T-helper 2 cell treated with Interferon-gamma antibody and Interleukin-4, amounts not matched to agents 100 ng/mL and 5 ng/mL, for 36 hours (primary cell): ENCODE measurements around the gene CLCN1. TPM values are rescaled to one million over a fixed set of nuclear protein-coding genes. Genes with fewer than 3 reads are reported as not detected.

Experiments used
- intact Hi-C: fragments of 100-400 bp; cut with micrococcal nuclease; formaldehyde crosslinking; loops from one replicate; pipeline ENCODE4 v1.15.1; 2023
- total RNA-seq: library from RNA; stranded (reverse); gene quantifications from 2 replicates; pipeline ENCODE4 v1.2.3, GENCODE V29; 2022

CLCN1 gene
- total RNA-seq, 1 donor from 2014 or later = not detected

DNA sequence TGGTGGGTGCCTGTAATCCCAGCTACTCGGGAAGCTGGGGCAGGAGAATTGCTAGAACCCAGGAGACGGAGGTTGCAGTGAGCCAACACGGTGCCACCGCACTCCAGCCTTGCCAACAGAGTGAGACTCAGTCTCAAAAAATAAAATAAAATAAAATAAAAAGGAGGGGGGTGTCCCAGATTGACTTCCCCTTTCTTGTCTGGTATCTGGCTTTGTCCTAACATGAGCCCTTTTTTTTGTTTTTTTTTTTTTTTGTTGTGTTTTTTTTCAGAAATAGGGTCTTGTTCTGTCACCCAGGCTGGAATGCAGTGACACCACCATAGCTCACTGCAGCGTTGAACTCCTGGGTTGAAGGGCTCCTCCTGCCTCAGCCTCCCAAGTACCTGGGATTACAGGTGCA is 23.0 kb upstream of the CLCN1 start:
- intact Hi-C loops = no loop called here

DNA sequence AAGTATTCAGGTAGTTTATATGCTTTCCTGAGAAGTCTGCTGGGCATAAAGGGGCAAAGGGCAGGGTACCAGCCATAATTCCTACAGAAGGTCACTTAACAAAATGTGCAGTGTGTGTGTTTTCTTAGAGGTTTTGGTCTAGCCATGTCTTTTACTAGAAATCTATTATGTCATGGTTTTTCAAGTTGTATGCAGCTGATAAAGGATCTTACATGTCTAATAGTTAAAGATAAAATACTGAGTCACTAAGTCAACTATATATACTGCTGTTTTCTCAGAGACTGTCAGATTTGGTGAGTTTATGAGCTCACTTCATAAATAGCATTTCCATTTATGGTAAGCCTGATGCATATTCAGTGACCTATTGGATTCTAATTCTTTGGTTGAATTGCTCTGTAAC is 20.0 kb upstream of the CLCN1 start:
- intact Hi-C loops = no loop called here

DNA sequence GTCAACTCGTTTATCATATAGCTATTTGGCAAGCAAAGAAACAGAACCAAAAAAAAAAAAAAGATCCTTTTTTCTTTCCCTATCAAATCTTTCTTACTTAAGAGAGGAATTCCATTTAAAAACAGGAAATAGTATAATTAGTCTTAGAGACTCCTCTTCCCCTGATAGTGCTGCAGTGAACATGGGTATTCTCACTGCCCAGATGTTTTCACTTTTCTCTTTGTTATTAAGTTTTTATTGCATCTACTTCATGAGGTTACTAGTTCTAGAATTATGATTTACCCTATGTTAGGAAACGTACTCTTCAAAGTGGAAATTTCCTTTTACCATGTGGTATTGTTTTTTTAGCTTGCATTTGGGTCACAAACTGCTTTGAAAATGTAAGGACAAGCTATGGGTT is 19.2 kb upstream of the CLCN1 start:
- intact Hi-C loops = no loop called here

DNA sequence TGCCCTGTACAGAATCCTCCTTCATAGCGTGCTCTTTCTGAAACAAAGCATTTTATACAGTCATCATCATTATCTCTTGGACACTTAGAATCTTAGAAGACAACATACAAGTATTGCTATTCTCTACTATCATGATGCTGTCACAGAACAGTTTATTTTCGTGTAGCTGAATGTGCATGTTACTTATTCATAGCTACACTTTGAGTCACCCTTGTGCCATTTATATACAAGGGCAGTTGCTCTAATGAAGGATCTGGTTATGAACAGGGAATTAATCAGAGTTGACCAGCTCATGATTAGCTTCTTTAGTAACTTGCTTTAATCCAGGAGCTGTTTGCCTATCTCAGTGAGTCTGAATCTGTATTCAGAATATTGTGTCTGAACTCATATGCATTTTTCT is 16.6 kb upstream of the CLCN1 start:
- intact Hi-C loops = no loop called here

DNA sequence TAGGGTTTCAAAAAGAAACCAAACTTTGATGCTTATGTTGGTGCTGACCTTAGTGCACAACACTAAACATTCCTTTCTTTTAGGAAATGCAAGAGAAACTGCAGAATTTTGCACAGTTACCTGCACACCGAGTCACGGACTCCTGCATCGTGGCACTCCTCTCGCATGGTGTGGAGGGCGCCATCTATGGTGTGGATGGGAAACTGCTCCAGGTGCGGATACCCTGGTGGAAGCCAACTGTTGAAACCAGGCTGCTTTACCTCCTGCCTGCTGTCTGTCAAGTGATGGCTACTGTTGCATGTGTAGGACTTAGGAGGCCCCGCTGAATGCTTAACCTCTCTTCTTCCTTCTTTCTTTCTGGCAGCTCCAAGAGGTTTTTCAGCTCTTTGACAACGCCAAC is 16.1 kb upstream of the CLCN1 start:
- intact Hi-C loops = loop anchor here (1.0 to 10.0 kb wide), 4 partner anchors 10 to 295 kb away; no protein-coding TSS in a partner anchor

DNA sequence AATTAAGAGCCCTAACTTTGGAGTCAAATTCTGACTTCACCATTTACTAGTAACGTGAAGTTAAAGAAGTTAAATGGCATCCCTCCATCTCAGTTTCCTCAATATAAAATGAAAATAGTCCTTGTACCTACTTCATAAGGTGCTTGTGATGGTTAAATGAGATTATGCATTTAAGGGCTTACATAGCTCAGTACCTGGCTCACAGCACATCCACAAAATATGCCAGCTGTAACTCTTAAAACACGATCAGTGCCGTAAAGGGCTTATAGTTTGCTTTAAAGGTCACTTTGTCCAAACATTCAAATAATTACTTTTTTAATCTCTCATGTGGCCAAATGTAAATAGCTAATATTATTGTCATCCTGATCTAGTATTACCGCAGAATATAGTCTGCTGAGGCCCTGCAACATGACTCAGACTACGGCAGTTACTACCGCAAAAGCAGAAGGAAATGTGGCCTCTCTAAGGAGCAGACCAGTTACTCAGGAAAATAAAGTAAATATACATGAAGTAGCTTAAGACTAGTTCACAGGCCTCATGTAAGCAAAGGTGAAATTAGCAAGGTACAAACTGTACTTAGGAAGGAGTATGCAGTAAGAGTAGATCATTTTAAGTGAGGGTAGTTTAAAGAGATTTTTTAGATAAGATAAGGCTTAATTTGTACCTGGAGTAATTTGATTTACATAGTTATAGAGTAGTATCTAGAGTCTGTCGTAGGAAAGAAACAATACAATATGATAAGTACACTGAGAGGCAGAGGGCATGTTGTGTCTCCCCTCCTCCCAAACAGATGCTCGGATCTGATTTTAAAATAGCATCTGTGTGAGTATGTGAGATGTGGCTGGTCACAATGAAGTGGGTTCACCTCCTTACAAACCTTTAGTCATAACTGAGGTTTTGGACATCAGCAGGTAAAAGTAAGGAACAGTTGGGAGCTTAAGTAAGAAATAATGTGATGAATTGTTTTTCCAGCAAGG is 14.7 kb upstream of the CLCN1 start:
- intact Hi-C loops = loop anchor here (1.0 to 10.0 kb wide), 4 partner anchors 11 to 296 kb away; no protein-coding TSS in a partner anchor

DNA sequence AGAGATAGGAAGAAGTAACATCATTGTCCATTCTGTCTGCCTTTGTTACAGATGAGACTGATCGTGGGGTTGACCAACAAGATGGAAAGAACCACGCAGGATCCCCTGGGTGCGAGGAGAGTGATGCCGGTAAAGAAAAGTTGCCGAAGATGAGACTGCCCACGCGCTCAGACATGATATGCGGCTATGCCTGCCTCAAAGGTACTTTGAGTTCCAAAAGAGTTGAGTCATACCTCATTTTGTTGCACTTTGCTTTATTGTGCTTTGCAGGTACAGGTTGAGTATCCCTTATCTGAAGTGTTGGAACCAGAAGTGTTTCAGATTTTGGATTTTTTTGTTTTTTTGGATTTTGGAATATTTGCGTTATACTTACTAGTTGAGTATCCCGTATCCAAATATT is 12.2 kb upstream of the CLCN1 start:
- intact Hi-C loops = loop anchor here (5.0 to 10.0 kb wide), 2 partner anchors 114 to 299 kb away; no protein-coding TSS in a partner anchor

DNA sequence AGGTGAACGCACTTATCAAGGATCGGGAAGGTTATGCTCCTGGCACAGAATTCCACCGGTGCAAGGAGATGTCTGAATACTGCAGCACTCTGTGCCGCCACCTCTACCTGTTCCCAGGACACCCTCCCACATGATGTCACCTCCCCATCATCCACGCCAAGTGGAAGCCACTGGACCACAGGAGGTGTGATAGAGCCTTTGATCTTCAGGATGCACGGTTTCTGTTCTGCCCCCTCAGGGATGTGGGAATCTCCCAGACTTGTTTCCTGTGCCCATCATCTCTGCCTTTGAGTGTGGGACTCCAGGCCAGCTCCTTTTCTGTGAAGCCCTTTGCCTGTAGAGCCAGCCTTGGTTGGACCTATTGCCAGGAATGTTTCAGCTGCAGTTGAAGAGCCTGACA is 11.0 kb upstream of the CLCN1 start:
- intact Hi-C loops = loop anchor here (1.0 to 10.0 kb wide), 4 partner anchors 42 to 300 kb away; no protein-coding TSS in a partner anchor

DNA sequence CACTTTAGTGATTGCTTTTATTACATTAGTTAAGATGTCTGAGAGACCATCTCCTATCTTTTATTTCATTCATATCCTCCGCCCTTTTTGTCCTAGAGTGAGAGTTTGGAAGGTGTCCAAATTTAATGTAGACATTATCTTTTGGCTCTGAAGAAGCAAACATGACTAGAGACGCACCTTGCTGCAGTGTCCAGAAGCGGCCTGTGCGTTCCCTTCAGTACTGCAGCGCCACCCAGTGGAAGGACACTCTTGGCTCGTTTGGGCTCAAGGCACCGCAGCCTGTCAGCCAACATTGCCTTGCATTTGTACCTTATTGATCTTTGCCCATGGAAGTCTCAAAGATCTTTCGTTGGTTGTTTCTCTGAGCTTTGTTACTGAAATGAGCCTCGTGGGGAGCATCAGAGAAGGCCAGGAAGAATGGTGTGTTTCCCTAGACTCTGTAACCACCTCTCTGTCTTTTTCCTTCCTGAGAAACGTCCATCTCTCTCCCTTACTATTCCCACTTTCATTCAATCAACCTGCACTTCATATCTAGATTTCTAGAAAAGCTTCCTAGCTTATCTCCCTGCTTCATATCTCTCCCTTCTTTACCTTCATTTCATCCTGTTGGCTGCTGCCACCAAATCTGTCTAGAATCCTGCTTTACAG is 10.4 kb upstream of the CLCN1 start:
- intact Hi-C loops = loop anchor here (1.0 to 10.0 kb wide), 3 partner anchors 42 to 301 kb away; no protein-coding TSS in a partner anchor

DNA sequence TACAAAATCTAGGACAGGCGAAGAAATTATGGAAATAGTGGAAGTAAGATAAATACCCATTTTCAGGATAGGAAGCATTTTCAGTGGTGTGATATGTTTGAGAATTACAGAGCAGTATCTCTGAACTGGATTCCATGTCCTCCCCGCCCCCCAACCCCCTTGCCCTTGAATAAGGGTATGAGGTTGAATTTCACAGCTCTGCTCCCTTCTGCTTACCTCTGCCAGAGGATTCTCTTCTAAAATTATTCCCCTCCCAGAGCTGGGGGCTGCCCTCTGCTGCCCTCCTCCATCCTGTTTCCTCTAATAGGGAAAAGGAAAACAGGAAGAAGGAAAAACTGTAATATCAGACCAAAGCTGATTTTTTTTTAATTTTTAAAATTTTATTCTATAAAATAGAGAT is 7.3 kb upstream of the CLCN1 start:
- intact Hi-C loops = loop anchor here (5.0 to 10.0 kb wide), 2 partner anchors 39 to 304 kb away; no protein-coding TSS in a partner anchor

DNA sequence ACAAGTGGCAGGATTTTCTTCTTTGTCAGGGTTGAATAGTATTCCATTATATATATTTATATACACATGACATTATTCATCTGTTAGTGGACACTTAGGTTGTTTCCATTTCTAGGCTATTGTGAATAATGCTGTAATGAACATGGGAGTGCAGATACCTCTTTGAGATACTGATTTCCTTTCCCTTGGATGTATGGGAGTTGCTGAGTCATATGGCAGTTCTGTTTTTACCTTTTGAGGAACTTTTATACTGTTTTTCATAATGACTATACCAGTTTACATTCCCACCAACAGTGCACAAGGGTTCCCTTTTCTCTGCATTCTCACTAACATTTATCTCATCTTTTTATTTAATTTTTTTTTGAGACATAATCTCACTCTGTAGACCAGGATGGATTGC is 1.8 kb upstream of the CLCN1 start:
- intact Hi-C loops = no loop called here

DNA sequence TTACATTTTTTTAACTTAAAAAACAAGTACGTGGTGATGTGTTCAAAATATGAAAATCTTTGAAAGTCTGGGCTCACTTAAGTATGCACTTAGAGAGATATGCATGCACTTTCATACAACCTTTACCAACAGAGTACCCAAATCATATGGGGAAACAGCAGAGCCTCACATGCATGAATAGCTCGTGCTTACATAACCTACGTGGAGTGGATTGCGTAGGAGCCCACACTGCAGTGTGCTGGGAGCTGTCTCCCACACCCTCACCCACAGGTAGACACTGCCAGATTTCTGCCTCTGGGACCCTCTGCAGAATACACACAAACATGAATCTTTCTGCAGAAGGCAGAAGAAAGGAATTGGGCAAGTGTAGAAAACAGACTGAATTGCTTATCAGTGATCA is 581 bp downstream of the CLCN1 start:
- intact Hi-C loops = no loop called here

DNA sequence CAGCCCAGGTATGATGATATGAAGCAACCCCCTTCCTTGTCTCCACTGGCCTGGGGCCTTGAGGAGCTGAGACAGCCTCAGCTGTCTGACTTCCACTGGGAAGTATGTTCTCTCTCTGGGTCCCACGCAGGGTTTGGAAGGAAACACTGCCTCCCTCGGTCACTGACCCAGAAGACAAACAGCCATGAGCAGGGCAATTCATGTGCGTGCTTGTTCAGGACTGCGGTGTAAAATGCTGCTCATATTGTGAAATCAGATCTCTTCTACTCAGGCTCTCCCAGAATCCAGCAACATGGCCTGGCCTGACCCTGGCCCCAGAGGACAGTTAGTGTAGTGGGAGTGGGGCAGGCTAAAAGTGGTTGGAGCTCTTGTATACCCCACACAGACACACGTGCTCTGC is 2.8 kb downstream of the CLCN1 start:
- intact Hi-C loops = no loop called here

DNA sequence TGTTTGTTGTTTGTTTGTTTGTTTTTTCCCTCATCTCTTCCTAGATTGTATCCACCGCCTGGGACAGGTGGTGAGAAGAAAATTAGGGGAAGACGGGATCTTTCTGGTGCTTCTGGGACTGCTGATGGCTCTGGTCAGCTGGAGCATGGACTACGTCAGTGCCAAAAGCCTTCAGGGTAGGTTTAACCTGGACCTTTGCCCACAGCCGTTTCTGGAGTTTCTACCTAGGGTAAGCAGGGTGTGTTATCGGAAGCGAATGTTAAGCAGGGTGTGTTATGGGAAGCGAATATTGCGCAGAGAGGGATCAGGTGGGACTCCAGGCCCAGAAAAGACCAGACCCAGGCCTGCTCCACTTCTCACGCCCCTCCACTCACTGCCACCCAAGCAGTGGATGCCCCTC is 4.7 kb downstream of the CLCN1 start:
- intact Hi-C loops = no loop called here

DNA sequence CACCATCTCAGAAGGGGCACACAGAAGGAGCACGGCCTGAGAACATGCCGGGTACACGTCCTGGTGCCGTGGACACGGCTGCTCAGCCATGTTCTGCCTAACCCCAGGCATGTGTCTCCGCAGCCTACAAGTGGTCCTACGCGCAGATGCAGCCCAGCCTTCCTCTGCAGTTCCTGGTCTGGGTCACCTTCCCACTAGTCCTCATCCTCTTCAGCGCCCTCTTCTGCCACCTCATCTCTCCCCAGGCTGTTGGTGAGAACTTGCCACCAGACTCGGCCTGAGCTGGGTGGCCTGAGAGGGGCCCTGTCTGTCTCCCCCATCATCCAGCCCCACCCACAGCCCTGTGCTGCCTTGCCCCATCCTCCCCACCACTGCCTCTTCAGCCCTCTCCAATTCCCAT is 5.3 kb downstream of the CLCN1 start:
- intact Hi-C loops = no loop called here

DNA sequence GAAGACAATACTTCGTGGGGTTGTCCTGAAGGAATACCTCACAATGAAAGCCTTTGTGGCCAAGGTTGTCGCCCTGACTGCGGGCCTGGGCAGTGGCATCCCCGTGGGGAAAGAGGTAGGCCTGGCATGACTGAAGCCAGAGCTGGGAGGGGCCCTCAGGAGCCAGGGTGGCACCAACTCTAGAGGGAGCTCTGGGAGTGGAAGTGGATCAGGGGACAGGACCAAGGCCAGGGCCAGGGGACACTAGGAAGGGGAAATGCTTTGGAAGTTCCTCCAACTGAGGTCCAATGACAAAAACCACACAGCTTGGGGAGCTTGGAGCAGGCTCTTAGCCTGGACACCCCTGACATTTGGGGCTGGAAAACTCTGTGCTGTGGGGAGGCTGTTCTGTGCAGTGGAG is 5.8 kb downstream of the CLCN1 start:
- intact Hi-C loops = no loop called here

DNA sequence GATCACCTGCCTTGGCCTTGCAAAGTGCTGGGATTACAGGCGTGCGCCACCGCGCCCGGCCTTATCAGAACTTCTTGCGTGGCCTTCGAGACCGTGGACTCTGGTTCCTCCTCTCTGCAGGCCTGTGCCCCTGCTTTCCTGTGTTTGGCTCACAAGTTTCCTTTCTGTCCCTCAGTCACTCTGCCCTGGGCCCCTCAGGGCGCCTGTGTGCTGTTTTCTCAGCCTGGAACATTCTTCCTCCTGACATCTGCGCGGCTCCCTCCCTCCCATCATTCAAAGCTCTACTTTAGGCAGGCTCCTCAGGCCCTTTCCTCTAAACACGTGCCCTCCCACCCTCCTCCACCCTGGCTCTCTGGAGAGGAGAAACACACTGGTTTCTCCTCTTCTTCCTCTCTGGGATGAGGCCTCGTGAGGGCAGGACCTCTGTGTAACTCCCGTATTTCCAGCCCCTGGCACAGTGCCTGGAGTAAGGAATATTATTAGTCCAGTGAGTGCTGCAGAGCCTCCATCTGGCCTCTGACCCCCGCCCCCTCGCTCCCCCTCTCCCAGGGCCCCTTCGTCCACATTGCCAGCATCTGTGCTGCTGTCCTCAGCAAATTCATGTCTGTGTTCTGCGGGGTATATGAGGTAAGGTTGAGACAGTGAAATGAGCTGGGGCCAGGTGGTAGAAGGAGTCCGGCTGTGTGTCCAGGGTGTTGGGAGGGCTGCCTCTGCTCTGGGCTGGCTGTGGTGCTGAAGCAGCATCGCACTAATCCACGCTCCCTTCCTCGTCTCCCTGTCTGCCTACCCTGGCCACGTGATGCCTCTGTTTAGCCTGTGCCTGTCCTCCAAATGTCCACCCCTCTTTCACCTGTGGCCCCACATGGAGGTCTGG is 7.1 kb downstream of the CLCN1 start:
- intact Hi-C loops = no loop called here

DNA sequence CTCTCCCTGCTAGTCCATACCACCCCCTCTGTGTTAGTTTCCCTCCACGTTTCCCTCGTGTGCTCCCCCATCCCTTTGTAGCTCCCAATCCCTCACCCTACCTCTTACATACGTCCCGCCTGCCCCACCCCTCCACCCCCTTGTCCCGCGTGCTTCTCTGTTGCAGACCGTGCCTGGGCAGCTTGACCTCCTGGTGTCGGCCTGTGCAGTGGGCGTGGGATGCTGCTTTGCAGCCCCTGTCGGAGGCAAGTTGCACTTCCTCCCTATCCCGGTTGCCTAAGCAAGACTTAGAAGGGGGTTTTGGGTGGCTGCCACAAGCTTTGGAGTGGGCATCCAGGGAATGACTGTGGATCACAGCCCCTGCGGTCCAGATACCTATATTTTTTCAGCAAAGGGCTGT is 7.7 kb downstream of the CLCN1 start:
- intact Hi-C loops = no loop called here

DNA sequence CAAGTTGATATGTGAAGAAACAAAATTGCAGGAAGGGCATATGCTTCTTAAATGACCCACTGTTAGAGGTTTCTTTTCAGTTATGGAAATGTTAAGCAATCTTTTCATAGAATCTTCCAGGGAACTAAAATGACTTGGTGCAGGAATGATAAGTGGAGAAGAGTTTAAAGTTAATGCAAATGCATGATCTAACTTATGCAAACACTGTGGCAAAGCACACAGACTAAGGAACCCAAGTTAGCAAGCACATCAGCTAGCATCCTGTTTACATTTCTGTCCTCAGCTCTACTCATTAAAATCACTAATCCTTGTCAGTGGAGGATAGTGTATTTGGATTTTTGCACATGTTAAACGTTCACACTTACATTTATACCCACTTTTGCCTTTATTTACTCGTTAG is 9.3 kb downstream of the CLCN1 start:
- intact Hi-C loops = no loop called here

DNA sequence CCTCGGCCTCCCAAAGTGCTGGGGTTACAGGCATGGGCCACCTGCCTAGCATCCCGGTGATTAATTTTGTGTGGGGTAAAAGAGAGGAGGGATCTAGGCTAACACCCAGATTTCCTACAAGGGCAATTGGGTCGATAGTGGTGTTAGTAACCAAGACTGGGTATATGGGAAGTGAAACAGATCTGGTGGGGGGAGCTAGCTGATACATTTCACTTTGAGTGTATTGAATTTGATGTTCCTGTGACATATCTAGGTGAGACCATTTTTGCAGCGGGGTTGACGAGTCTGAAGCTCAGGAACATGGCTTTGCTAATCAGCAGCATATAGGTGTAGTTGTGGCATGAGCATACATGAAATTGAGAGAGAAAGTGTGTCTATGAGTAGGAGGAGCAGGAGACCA is 12.0 kb downstream of the CLCN1 start:
- intact Hi-C loops = no loop called here

DNA sequence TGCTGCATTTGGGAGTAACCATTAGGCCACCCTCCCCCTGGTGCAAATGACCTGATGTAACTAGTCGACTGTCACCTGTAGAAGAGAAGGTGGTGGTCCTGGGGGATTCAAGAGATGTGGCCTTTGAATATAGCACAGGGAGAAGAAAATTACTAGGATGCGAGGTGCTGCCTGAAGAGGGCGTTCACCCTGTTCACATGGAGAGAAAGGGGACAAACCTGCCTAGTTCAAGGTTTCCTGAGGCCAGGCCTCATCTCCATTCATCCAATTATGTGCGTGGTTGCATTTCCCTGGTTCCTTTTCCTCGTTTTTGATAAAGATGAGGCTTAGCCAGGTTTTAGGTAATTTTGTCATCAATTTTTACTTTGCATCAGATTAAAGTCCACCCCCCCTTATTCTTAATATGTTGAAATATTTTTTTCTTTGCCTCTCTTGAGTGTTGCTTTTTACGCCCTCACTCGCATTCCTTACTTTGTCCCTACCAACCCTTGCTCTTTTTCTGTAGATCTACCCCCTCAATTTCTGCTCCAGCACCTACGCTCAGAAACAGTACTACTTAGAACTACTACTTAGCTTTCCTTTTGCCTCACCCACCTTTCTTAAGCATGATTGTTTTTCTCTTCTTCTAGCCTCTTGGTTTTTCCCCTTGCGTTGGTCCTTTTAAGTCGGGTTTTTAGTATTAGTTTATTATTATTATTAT is 13.7 kb downstream of the CLCN1 start:
- intact Hi-C loops = no loop called here
